Esophagus muscularis mucosa (tissue), 4 donors: ENCODE results near the gene CCNA1. TPM values are rescaled to one million over a fixed set of nuclear protein-coding genes. Genes with fewer than 3 reads are reported as not detected.

ENCODE experiments used
- DNase-seq: peaks from one replicate; pipeline ENCODE4 v3.0.0-alpha.2; 2017; ENCODE audit errors: extremely low spot score
- H3K27ac ChIP-seq, 4 donors: fragments of 200-600 bp; sonication (generic); replicated peaks in 1 of 4; 1 replicate in 3 of 4; 2 replicates in 1 of 4; pipeline ENCODE4 v1.5.1; 2016 to 2019; ENCODE audit warnings: mild to moderate bottlenecking in 1 of 4
- H3K27me3 ChIP-seq, 4 donors: fragments of 200-600 bp; sonication (generic); one replicate each; pipeline versions ENCODE4 v1.5.1 to v1.6.0; 2016 to 2019
- H3K36me3 ChIP-seq, 4 donors: fragments of 200-600 bp; sonication (generic); one replicate each; pipeline ENCODE4 v1.5.1; 2016 to 2019
- H3K4me1 ChIP-seq, 4 donors: fragments of 200-600 bp; sonication (generic); one replicate each; pipeline ENCODE4 v1.5.1; 2016 to 2019
- H3K4me3 ChIP-seq, 4 donors: fragments of 200-600 bp; sonication (generic); 1 replicate in 2 of 4; 2 replicates in 2 of 4; pipeline ENCODE4 v1.5.1; 2016 to 2019; ENCODE audit warnings: mild to moderate bottlenecking in 4 of 4, moderate library complexity in 1 of 4
- H3K9me3 ChIP-seq, 4 donors: fragments of 200-600 bp; sonication (generic); 1 replicate in 3 of 4; 2 replicates in 1 of 4; pipeline ENCODE4 v1.5.1; 2016 to 2019
- CTCF ChIP-seq, 3 experiments: fragments of 200-600 bp in 2 of 3; fragments of 450-650 bp in 1 of 3; sonication (generic) in 2 of 3; IDR thresholded peaks; one replicate each; pipeline ENCODE4 v1.5.1; 2017 to 2019; ENCODE audit warnings: antibody characterized with exemption in 3 of 3, mild to moderate bottlenecking in 2 of 3, moderate library complexity in 1 of 3
- EP300 ChIP-seq: sonication (generic); formaldehyde crosslinking; IDR thresholded peaks from one replicate; pipeline ENCODE4 v1.6.1; 2017; ENCODE audit warnings: antibody characterized with exemption
- POLR2A ChIP-seq: fragments of 450-650 bp; IDR thresholded peaks from one replicate; pipeline ENCODE4 v1.6.1; 2017; ENCODE audit warnings: antibody characterized with exemption, moderate library complexity, mild to moderate bottlenecking, low read depth
- POLR2AphosphoS5 ChIP-seq, 2 donors: sonication (generic); formaldehyde crosslinking; IDR thresholded peaks; one replicate each; pipeline ENCODE4 v1.6.1; 2017; ENCODE audit warnings: antibody characterized with exemption in 2 of 2
- WGBS: methylation state at CpG from one replicate; pipeline ENCODE4 v1.1.5; 2018; 5-methylcytosine and 5-hydroxymethylcytosine counted together
- intact Hi-C: fragments of 100-400 bp; cut with DNase I; formaldehyde crosslinking; loops from one replicate; pipeline ENCODE4 v1.15.1; 2023
- total RNA-seq, 4 donors: library from RNA; depleted of rRNA; stranded (reverse); fragments of >200 nt; gene quantifications; one replicate each; pipeline versions ENCODE4 v1.1.0 to v1.2.1, GENCODE V29; 2016

CCNA1 gene
- total RNA-seq, 4 donors from 2014 or later, result 0.26 to 0.83 (median 0.33) TPM; not detected in 1

- 5% methylated on average over 27 of the region's 85 CpGs for WGBS
- intact Hi-C loops, result no loop called here
- Histone ChIP-seq H3K27me3 (peaks cover 8 to 67% (median 35%) of the 10 kb centered on the region in 4 donors), H3K9me3 (no peaks in the 10 kb centered on the region), H3K36me3 (no peaks in the 10 kb centered on the region), H3K4me3 (peak overlapping the region; percentile 49 to 64 (median 56)), H3K4me1 (peaks cover 29 to 32% (median 31%) of the 10 kb centered on the region in 4 donors), H3K27ac (no peak overlapping the region)
- DNase-seq, result no peak
- no peak for TF ChIP-seq EP300
- no peak for TF ChIP-seq CTCF (IDR thresholded peaks at IDR 0.05)
- TF ChIP-seq POLR2AphosphoS5 (IDR thresholded peaks at IDR 0.05), result no peak
- no peak for TF ChIP-seq POLR2A
Measured at GRCh38 chr13:36431204-36432105, 840 bp upstream of the CCNA1 start.

- H3K36me3 ChIP-seq, result no peaks in the 10 kb centered on the region
- TF ChIP-seq POLR2AphosphoS5 (IDR thresholded peaks at IDR 0.05) (no peak), POLR2A (no peak), CTCF (IDR thresholded peaks at IDR 0.05) (no peak), EP300 (no peak)
- no peak overlapping the region for H3K27ac ChIP-seq
- intact Hi-C loops, result no loop called here
- H3K9me3 ChIP-seq, result no peaks in the 10 kb centered on the region
- no peak for DNase-seq
- H3K4me3 ChIP-seq, result no peak overlapping the region
- peaks cover under 1 to 20% (median 12%) of the 10 kb centered on the region in 4 donors for H3K27me3 ChIP-seq
- H3K4me1 ChIP-seq, result peaks cover 12 to 13% (median 13%) of the 10 kb centered on the region in 4 donors
- WGBS, result 75% methylated on average over 4 of the region's 4 CpGs
Measured at GRCh38 chr13:36436811-36437210, 4.5 kb downstream of the CCNA1 start.

GRCh38 chr13:36438594-36439483 is 6.5 kb downstream of the CCNA1 start:
- H3K4me3 ChIP-seq, result no peak overlapping the region
- intact Hi-C loops, result no loop called here
- WGBS, result 73% methylated on average over 6 of the region's 6 CpGs
- no peak overlapping the region for H3K27ac ChIP-seq
- H3K4me1 ChIP-seq, result no peaks in the 10 kb centered on the region
- H3K9me3 ChIP-seq, result no peaks in the 10 kb centered on the region
- H3K27me3 ChIP-seq, result peaks cover 0 to 3% (median 0%) of the 10 kb centered on the region in 4 donors
- TF ChIP-seq POLR2A (no peak), CTCF (IDR thresholded peaks at IDR 0.05) (no peak), EP300 (no peak), POLR2AphosphoS5 (IDR thresholded peaks at IDR 0.05) (no peak)
- no peak for DNase-seq
- H3K36me3 ChIP-seq, result no peaks in the 10 kb centered on the region

GRCh38 chr13:36445278-36445677 is 13.0 kb downstream of the CCNA1 start:
- Histone ChIP-seq H3K4me1 (no peaks in the 10 kb centered on the region), H3K27me3 (peaks cover 0 to 12% (median 0%) of the 10 kb centered on the region in 4 donors), H3K4me3 (no peak overlapping the region), H3K36me3 (no peaks in the 10 kb centered on the region), H3K9me3 (no peaks in the 10 kb centered on the region), H3K27ac (no peak overlapping the region)
- DNase-seq, result no peak
- WGBS, result 76% methylated on average over 5 of the region's 5 CpGs
- TF ChIP-seq EP300, result no peak
- no peak for TF ChIP-seq CTCF (IDR thresholded peaks at IDR 0.05)
- TF ChIP-seq POLR2AphosphoS5 (IDR thresholded peaks at IDR 0.05), result no peak
- no peak for TF ChIP-seq POLR2A
- intact Hi-C loops, result no loop called here
